Measurements from ENCODE around the gene CBFA2T2.

CBFA2T2 gene

DNA sequence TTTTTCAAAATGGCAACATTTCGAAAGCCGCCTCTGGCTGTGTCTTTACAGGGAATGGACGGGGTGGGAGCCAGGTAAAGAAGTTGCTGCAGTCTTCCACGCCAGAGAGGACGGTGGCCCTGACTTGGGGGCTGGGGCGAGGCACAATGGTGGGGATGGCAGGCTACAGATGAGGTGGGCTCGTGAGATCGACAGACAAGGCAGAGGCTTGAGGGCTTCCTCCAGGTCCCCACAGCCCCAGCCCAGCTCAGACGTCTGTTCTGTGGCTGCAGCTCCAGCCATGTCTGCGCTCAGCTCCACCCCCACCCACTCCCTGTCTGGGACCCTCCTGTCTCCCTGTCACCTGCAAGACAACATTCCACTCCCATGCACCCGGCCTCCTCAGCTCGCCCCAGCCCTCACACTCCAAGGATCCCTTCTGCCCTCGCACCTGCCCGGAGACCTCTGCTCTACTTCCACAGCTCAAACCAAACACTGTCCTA lies 164.8 kb downstream of the CBFA2T2 start:
- H3K4me3 ChIP-seq (ENCODE audit: control insufficient read depth in 1 of 7, extremely low read depth in 1 of 7, insufficient read depth in 4 of 7, low read depth in 2 of 7, low read length in 6 of 7), result no peak overlapping the region
- ChIA-PET POLR2A (no interaction called here), CTCF (interaction anchor here (1.4 to 8.2 kb wide), 5 partner anchors 11 to 200 kb away, joined by 3 to 86 read pairs (median 3); partner anchors contain the start of genes ACTL10 and C20orf144)
- 81% methylated on average over 11 of the region's 14 CpGs for WGBS (ENCODE audit: insufficient coverage)
- H3K36me3 ChIP-seq (ENCODE audit: control insufficient read depth in 4 of 4, insufficient read depth in 4 of 4, low read length in 3 of 4), result peaks cover 0 to 5% (median 0%) of the 10 kb centered on the region in 4 experiments
- no peaks in the 10 kb centered on the region for H3K9me3 ChIP-seq (ENCODE audit: control extremely low read depth in 1 of 5, control insufficient read depth in 4 of 5, insufficient read depth in 2 of 5, low read depth in 1 of 5, low read length in 4 of 5)
- no peaks in the 10 kb centered on the region for H3K27me3 ChIP-seq (replicated peaks in 2 of 5; ENCODE audit: control insufficient read depth in 4 of 5, insufficient read depth in 5 of 5, low read length in 4 of 5)
- DNase-seq, result no peak
- no peak overlapping the region for H3K27ac ChIP-seq (ENCODE audit: insufficient read depth in 1 of 2, low read depth in 1 of 2, low read length in 2 of 2, poor library complexity in 1 of 2, severe bottlenecking in 2 of 2)
- peaks cover 0 to 2% (median 0%) of the 10 kb centered on the region in 4 experiments for H3K4me1 ChIP-seq (ENCODE audit: control extremely low read depth in 1 of 4, control insufficient read depth in 4 of 4, insufficient read depth in 4 of 4, low read length in 3 of 4)

DNA sequence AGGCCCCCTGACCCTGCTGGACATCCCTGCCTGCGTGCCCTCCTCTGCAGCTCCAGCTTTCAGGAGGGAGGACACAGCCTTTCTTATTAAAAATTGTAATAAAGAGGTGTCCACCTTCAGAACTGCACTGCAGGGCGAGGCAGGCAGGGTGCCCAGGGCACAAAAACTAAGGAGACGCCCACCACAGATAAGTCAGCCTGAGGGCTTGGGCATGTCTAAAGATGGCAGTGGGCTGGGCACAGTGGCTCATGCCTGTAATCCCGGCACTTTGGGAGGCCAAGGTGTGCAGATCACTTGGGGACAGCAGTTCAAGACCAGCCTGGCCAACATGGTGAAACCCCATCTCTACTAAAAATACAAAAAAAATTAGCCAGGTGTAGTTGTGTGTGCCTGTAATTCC lies 165.3 kb downstream of the CBFA2T2 start:
- ChIA-PET POLR2A (no interaction called here), CTCF (interaction anchor here (1.4 to 8.2 kb wide), 3 partner anchors 11 to 198 kb away, joined by 3 to 86 read pairs (median 11); partner anchors contain the start of genes ACTL10 and C20orf144)
- Histone ChIP-seq H3K36me3 (ENCODE audit: control insufficient read depth in 4 of 4, insufficient read depth in 4 of 4, low read length in 3 of 4) (peaks cover 0 to 7% (median 0%) of the 10 kb centered on the region in 4 experiments), H3K27me3 (replicated peaks in 2 of 5; ENCODE audit: control insufficient read depth in 4 of 5, insufficient read depth in 5 of 5, low read length in 4 of 5) (no peaks in the 10 kb centered on the region), H3K9me3 (ENCODE audit: control extremely low read depth in 1 of 5, control insufficient read depth in 4 of 5, insufficient read depth in 2 of 5, low read depth in 1 of 5, low read length in 4 of 5) (no peaks in the 10 kb centered on the region), H3K4me3 (ENCODE audit: control insufficient read depth in 1 of 7, extremely low read depth in 1 of 7, insufficient read depth in 4 of 7, low read depth in 2 of 7, low read length in 6 of 7) (no peak overlapping the region), H3K4me1 (ENCODE audit: control extremely low read depth in 1 of 4, control insufficient read depth in 4 of 4, insufficient read depth in 4 of 4, low read length in 3 of 4) (peaks cover 0 to 2% (median 0%) of the 10 kb centered on the region in 4 experiments), H3K27ac (ENCODE audit: insufficient read depth in 1 of 2, low read depth in 1 of 2, low read length in 2 of 2, poor library complexity in 1 of 2, severe bottlenecking in 2 of 2) (no peak overlapping the region)
- 93% methylated on average over 2 of the region's 4 CpGs for WGBS (ENCODE audit: insufficient coverage)
- DNase-seq, result no peak

DNA sequence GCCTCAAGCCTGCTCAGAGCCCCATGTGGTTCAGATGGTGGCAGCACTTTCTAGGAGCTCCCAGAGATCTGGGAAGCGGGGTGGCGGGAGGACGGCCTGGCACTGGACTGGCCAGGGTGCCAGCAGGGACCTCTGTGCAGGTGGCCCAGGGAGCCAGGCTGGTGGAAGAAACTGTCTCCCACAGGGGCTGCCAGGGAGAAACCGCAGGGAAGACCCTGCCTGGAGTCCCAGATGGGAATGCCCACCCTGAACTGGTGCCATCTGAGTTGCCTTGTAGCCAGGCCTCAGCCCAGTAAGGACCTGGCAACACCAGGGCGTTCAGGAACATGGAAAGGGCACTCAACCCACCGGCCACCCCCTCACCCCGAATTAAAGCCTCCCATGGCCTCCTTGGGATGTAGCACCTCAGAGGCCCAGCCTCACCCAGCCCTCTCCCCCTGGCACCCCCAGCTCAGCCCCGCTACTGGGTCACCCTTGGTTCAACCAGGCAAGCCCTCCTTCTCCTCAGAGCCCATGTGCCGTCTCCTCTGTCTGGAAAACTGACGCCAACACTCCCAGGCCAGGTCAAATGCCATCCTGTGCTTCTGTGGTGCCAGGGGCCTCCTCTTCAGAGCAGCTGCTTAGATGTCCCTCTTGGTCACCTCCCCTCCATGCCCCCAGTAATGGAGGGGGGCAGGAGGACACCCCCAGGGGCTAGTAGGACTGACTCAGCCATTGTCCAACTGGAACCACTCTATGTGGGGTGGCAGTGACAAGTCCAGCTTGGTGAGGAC lies 166.3 kb downstream of the CBFA2T2 start:
- Histone ChIP-seq H3K27me3 (replicated peaks in 2 of 5; ENCODE audit: control insufficient read depth in 4 of 5, insufficient read depth in 5 of 5, low read length in 4 of 5) (no peaks in the 10 kb centered on the region), H3K4me1 (ENCODE audit: control extremely low read depth in 1 of 4, control insufficient read depth in 4 of 4, insufficient read depth in 4 of 4, low read length in 3 of 4) (peaks cover 0 to 2% (median 0%) of the 10 kb centered on the region in 4 experiments), H3K9me3 (ENCODE audit: control extremely low read depth in 1 of 5, control insufficient read depth in 4 of 5, insufficient read depth in 2 of 5, low read depth in 1 of 5, low read length in 4 of 5) (no peaks in the 10 kb centered on the region), H3K4me3 (ENCODE audit: control insufficient read depth in 1 of 7, extremely low read depth in 1 of 7, insufficient read depth in 4 of 7, low read depth in 2 of 7, low read length in 6 of 7) (no peak overlapping the region), H3K27ac (ENCODE audit: insufficient read depth in 1 of 2, low read depth in 1 of 2, low read length in 2 of 2, poor library complexity in 1 of 2, severe bottlenecking in 2 of 2) (no peak overlapping the region), H3K36me3 (ENCODE audit: control insufficient read depth in 4 of 4, insufficient read depth in 4 of 4, low read length in 3 of 4) (peaks cover 0 to 7% (median 0%) of the 10 kb centered on the region in 4 experiments)
- ChIA-PET CTCF (interaction anchor here (1.4 to 8.2 kb wide), 2 partner anchors 10 to 19 kb away, joined by 3 to 86 read pairs; partner anchors contain the start of genes ACTL10 and C20orf144), POLR2A (no interaction called here)
- 98% methylated on average over 9 of the region's 10 CpGs for WGBS (ENCODE audit: insufficient coverage)
- no peak for DNase-seq

GRCh38 chr20:33656783-33657703 lies 167.1 kb downstream of the CBFA2T2 start:
- Histone ChIP-seq H3K27me3 (replicated peaks in 2 of 5; ENCODE audit: control insufficient read depth in 4 of 5, insufficient read depth in 5 of 5, low read length in 4 of 5) (no peaks in the 10 kb centered on the region), H3K9me3 (ENCODE audit: control extremely low read depth in 1 of 5, control insufficient read depth in 4 of 5, insufficient read depth in 2 of 5, low read depth in 1 of 5, low read length in 4 of 5) (no peaks in the 10 kb centered on the region), H3K27ac (ENCODE audit: insufficient read depth in 1 of 2, low read depth in 1 of 2, low read length in 2 of 2, poor library complexity in 1 of 2, severe bottlenecking in 2 of 2) (no peak overlapping the region), H3K4me3 (ENCODE audit: control insufficient read depth in 1 of 7, extremely low read depth in 1 of 7, insufficient read depth in 4 of 7, low read depth in 2 of 7, low read length in 6 of 7) (no peak overlapping the region), H3K36me3 (ENCODE audit: control insufficient read depth in 4 of 4, insufficient read depth in 4 of 4, low read length in 3 of 4) (peaks cover 0 to 7% (median 0%) of the 10 kb centered on the region in 4 experiments), H3K4me1 (ENCODE audit: control extremely low read depth in 1 of 4, control insufficient read depth in 4 of 4, insufficient read depth in 4 of 4, low read length in 3 of 4) (peaks cover 0 to 2% (median 0%) of the 10 kb centered on the region in 4 experiments)
- CTCF ChIA-PET, result interaction anchor here (8.2 kb wide), 1 partner anchor 9 kb away, joined by 86 read pairs; the partner anchor contains the start of genes ACTL10 and C20orf144
- WGBS (ENCODE audit: insufficient coverage), result 98% methylated on average over 14 of the region's 17 CpGs
- no peak for DNase-seq
- POLR2A ChIA-PET, result no interaction called here

DNA sequence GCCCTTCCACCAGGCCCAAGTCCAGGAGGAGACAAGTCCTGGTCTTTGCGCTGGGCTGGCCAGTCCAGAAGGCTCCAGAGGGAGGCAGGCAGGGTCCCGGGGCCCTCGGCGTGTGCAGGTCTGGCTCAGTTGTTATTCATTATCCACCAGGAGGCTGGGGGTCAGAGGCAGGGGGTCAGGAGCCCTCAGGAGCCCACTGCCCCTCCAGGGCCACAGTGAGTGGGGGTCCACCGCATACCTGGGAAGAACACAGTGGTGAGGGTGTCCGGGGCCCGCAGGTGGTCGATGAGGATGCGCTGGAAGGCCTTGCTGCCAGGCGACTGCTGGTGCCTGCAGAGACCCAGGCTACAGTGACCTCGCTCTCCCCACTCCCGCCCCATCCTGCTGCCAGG lies 167.8 kb downstream of the CBFA2T2 start:
- Histone ChIP-seq H3K9me3 (ENCODE audit: control extremely low read depth in 1 of 5, control insufficient read depth in 4 of 5, insufficient read depth in 2 of 5, low read depth in 1 of 5, low read length in 4 of 5) (no peaks in the 10 kb centered on the region), H3K27me3 (replicated peaks in 2 of 5; ENCODE audit: control insufficient read depth in 4 of 5, insufficient read depth in 5 of 5, low read length in 4 of 5) (no peaks in the 10 kb centered on the region), H3K4me3 (ENCODE audit: control insufficient read depth in 1 of 7, extremely low read depth in 1 of 7, insufficient read depth in 4 of 7, low read depth in 2 of 7, low read length in 6 of 7) (no peak overlapping the region), H3K27ac (ENCODE audit: insufficient read depth in 1 of 2, low read depth in 1 of 2, low read length in 2 of 2, poor library complexity in 1 of 2, severe bottlenecking in 2 of 2) (no peak overlapping the region), H3K4me1 (ENCODE audit: control extremely low read depth in 1 of 4, control insufficient read depth in 4 of 4, insufficient read depth in 4 of 4, low read length in 3 of 4) (peaks cover 0 to 4% (median under 1%) of the 10 kb centered on the region in 4 experiments), H3K36me3 (ENCODE audit: control insufficient read depth in 4 of 4, insufficient read depth in 4 of 4, low read length in 3 of 4) (peaks cover 0 to 7% (median 0%) of the 10 kb centered on the region in 4 experiments)
- DNase-seq, result no peak
- POLR2A ChIA-PET, result no interaction called here
- CTCF ChIA-PET, result interaction anchor here (8.2 kb wide), 1 partner anchor 8 kb away, joined by 86 read pairs; the partner anchor contains the start of genes ACTL10 and C20orf144
- WGBS (ENCODE audit: insufficient coverage), result 99% methylated on average over 6 of the region's 12 CpGs

DNA sequence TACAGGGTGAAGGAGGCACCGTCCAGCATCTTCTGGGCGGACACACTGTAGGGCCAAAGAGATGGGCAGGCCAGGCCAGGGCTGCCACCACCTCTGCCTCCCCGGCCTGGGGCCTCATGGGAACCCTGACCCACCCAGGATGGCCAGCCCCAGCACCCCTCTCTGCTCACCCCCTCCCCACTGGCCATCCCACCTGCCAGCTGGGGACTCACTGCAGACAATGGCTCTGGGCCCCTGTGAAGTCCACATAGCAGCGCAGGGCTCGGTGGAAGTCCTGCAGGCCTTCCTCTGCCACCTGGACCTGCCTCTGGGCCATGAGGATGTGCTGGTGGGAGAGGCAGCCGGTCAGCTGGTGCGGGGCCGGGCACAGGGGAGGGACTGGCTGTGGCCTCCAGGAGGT lies 168.6 kb downstream of the CBFA2T2 start:
- ChIA-PET CTCF (interaction anchor here (8.2 kb wide), 1 partner anchor 7 kb away, joined by 86 read pairs; the partner anchor contains the start of genes ACTL10 and C20orf144), POLR2A (no interaction called here)
- WGBS (ENCODE audit: insufficient coverage), result 96% methylated on average over 5 of the region's 8 CpGs
- H3K4me1 ChIP-seq (ENCODE audit: control extremely low read depth in 1 of 4, control insufficient read depth in 4 of 4, insufficient read depth in 4 of 4, low read length in 3 of 4), result peaks cover 0 to 10% (median 9%) of the 10 kb centered on the region in 4 experiments
- no peak for DNase-seq
- H3K27ac ChIP-seq (ENCODE audit: insufficient read depth in 1 of 2, low read depth in 1 of 2, low read length in 2 of 2, poor library complexity in 1 of 2, severe bottlenecking in 2 of 2), result no peak overlapping the region
- H3K27me3 ChIP-seq (replicated peaks in 2 of 5; ENCODE audit: control insufficient read depth in 4 of 5, insufficient read depth in 5 of 5, low read length in 4 of 5), result no peaks in the 10 kb centered on the region
- H3K36me3 ChIP-seq (ENCODE audit: control insufficient read depth in 4 of 4, insufficient read depth in 4 of 4, low read length in 3 of 4), result peaks cover 0 to 7% (median 0%) of the 10 kb centered on the region in 4 experiments
- no peak overlapping the region for H3K4me3 ChIP-seq (ENCODE audit: control insufficient read depth in 1 of 7, extremely low read depth in 1 of 7, insufficient read depth in 4 of 7, low read depth in 2 of 7, low read length in 6 of 7)
- no peaks in the 10 kb centered on the region for H3K9me3 ChIP-seq (ENCODE audit: control extremely low read depth in 1 of 5, control insufficient read depth in 4 of 5, insufficient read depth in 2 of 5, low read depth in 1 of 5, low read length in 4 of 5)
